Epithelial cell of proximal tubule (primary cell): ENCODE measurements around the gene CAPN6. TPM values are rescaled to one million over a fixed set of nuclear protein-coding genes. Genes with fewer than 3 reads are reported as not detected.

ENCODE experiments used
- DNase-seq: peaks from one replicate; pipeline ENCODE4 v3.0.0-alpha.2; 2011; ENCODE audit warnings: low read depth
- H3K4me3 ChIP-seq: 2 replicates; pipeline ENCODE4 v1.5.1; 2011; ENCODE audit warnings: low read depth, mild to moderate bottlenecking, low read length
- CTCF ChIP-seq: conservative IDR thresholded peaks from 2 replicates; pipeline ENCODE4 v1.5.1; 2012; ENCODE audit warnings: low read depth, mild to moderate bottlenecking, low read length
- total RNA-seq: library from RNA; depleted of rRNA; stranded (reverse); fragments of >200 nt; gene quantifications from 2 replicates; pipeline ENCODE4 v1.2.3, GENCODE V29; 2015

CAPN6 gene
- total RNA-seq, 1 donor from 2014 or later = 1.2 TPM

GRCh38 chrX:111284631-111285293 lies 14.5 kb upstream of the CAPN6 start:
- no peak overlapping the region for H3K4me3 ChIP-seq
- no peak for TF ChIP-seq CTCF
- DNase-seq = no peak

GRCh38 chrX:111283446-111283845 lies 13.2 kb upstream of the CAPN6 start:
- no peak for TF ChIP-seq CTCF
- no peak overlapping the region for H3K4me3 ChIP-seq
- no peak for DNase-seq

DNA sequence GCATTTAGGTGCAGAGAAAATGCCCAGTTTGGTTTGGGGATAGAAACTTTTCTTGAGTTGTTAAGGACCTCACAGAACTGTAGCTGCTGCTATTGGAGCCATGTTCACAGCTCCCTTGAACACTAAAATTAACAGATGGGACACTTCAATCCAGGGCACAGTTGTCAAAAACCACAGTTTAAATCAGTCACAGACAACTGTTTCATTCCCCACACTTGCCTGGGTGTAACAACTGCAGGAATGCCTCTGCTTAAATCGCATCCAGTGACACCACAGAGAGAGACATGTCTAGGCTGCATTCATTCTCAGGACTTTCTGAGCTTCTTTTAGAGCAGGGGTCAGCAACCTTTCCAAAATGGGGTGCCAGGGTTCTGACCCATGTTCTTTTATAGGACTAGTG lies 12.7 kb upstream of the CAPN6 start:
- no peak overlapping the region for H3K4me3 ChIP-seq
- no peak for DNase-seq
- no peak for TF ChIP-seq CTCF

GRCh38 chrX:111282139-111282538 lies 11.9 kb upstream of the CAPN6 start:
- DNase-seq = no peak
- H3K4me3 ChIP-seq = no peak overlapping the region
- no peak for TF ChIP-seq CTCF

DNA sequence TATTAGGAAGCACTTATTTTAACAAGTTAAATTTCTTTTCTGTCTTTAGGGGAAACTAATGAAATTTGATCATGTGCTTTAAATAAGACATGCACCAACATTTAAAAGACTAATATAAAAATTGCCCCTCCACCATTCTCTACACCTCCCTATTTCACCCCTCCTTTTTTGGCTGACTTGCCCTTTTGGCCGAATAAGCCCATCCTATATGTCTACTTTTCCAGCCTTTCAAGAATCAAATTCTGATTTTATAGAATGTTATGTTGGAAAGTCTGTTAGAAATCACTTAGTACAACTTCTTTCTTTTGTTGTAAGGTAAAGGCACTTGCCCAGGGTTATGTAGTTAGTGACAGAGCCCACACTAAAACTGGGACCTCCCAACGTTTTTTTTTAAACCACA lies 1.8 kb downstream of the CAPN6 start:
- no peak overlapping the region for H3K4me3 ChIP-seq
- no peak for TF ChIP-seq CTCF
- DNase-seq = no peak

DNA sequence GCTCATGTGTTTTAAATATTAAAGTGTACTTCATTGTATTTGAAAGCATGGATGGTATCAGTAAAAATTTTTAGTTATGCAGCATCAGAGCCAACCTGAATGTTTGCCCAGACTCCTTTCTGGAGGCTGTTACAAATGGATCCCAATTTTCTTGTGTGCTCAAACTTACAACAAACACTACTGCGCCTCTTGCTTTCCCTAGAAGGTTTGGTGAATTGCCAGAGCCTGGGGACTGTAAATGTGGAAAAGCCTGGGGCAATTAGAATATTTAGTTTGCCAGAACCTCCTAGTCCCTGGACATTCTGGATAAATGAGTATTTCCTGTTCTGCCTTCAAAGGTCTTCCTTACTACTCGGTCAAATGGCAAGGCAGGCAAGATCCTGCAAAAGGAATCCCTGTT lies 4.8 kb downstream of the CAPN6 start:
- TF ChIP-seq CTCF = no peak
- no peak for DNase-seq
- H3K4me3 ChIP-seq = no peak overlapping the region

DNA sequence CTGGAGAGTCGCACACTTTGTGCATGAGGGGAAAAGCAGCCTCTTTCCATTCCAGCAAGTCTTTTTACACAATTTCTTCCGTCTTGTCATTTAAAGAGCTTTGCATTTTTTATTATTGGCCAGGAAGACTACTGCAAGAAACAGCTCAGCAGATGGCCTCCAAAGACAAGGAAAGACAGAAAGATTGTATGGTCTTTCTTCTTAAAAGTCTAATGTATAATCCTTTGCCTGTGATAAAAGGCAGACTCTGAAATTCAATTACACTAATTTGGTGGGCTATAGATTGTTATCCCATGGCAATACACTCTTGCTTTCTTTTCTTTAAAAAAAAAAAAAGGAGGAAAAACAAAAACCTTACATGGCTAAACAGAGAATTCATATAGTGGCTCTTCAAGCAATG lies 5.9 kb downstream of the CAPN6 start:
- peak; percentile 32 for TF ChIP-seq CTCF
- no peak for DNase-seq

More for the DNA sequence above, 5.9 kb downstream of the CAPN6 start:
- H3K4me3 ChIP-seq = no peak overlapping the region
